GM12878 (cell line): ENCODE measurements around the gene TACC2. TPM values are rescaled to one million over a fixed set of nuclear protein-coding genes. Genes with fewer than 3 reads are reported as not detected.

ENCODE experiments used
- ATAC-seq: fragments of 200-7000 bp; cut with Tn5 transposase; 3 replicates; pipeline ENCODE4 v1.9.1; 2020; ENCODE audit warnings: mild to moderate bottlenecking, moderate library complexity
- BruUV-seq: library from RNA; stranded (reverse); fragments of 400-500 nt; replicated peaks from 2 replicates; lab custom pipeline; 2021; lab: Mats Ljungman, UMichigan
- CTCF ChIA-PET: fragments of 300-600 bp; sonication (Branson Sonifier 250); formaldehyde crosslinking; extraction: SDS; loops from one replicate; lab custom pipeline; 2021; ENCODE audit warnings: inconsistent platforms; lab: Yijun Ruan, JAX
- POLR2A ChIA-PET: fragments of 350-600 bp; formaldehyde crosslinking; extraction: SDS; loops from one replicate; lab custom pipeline; 2021; ENCODE audit warnings: inconsistent platforms; lab: Charles Lee
- RAD21 ChIA-PET: fragments of 300-600 bp; sonication (Branson Sonifier 250); formaldehyde crosslinking; loops from one replicate; lab custom pipeline; 2023; ENCODE audit warnings: antibody characterized with exemption; ENCODE audit not compliant: unreplicated experiment; lab: Charles Lee
- SMC1A ChIA-PET: fragments of 300-600 bp; sonication (Branson Sonifier 250); formaldehyde crosslinking; loops from one replicate; lab custom pipeline; 2023; ENCODE audit not compliant: unreplicated experiment, uncharacterized antibody; lab: Charles Lee
- DNase-seq: peaks from one replicate; pipeline ENCODE4 v3.0.0-alpha.2; 2011; ENCODE audit warnings: low read depth, low spot score
- FAIRE-seq: peaks from 3 replicates; lab custom pipeline; 2011; peaks lifted over from hg19 to GRCh38; lab: Jason Lieb, UNC
- H2AFZ ChIP-seq: 2 replicates; pipeline ENCODE4 v1.6.0; 2011; ENCODE audit warnings: low read depth, low read length, control low read depth; ENCODE audit not compliant: control insufficient read depth
- H3K27ac ChIP-seq: 2 replicates; pipeline ENCODE4 v1.5.1; 2011; ENCODE audit warnings: control low read depth; ENCODE audit not compliant: control insufficient read depth, insufficient read depth
- H3K27me3 ChIP-seq, 2 experiments: replicated peaks in 1 of 2; 2 replicates each; pipeline versions ENCODE4 v1.6.0 to v1.6.1; 2011; ENCODE audit warnings: low read length in 1 of 2; ENCODE audit not compliant: control insufficient read depth in 2 of 2, insufficient read depth in 2 of 2
- H3K36me3 ChIP-seq, 2 experiments: 2 replicates each; pipeline ENCODE4 v1.5.1; 2011; ENCODE audit warnings: low read length in 1 of 2; ENCODE audit not compliant: control insufficient read depth in 2 of 2, insufficient read depth in 2 of 2
- H3K4me1 ChIP-seq: 2 replicates; pipeline ENCODE4 v1.6.1; 2011; ENCODE audit warnings: mild to moderate bottlenecking, low read length, moderate library complexity, mixed read lengths; ENCODE audit not compliant: control insufficient read depth, insufficient read depth
- H3K4me2 ChIP-seq: 2 replicates; pipeline ENCODE4 v1.6.0; 2011; ENCODE audit warnings: control low read depth; ENCODE audit not compliant: control insufficient read depth, insufficient read depth
- H3K4me3 ChIP-seq: fragments of 200-600 bp; sonication (generic); 2 replicates; pipeline ENCODE4 v1.5.1; 2016
- H3K79me2 ChIP-seq: 2 replicates; pipeline ENCODE4 v1.6.0; 2011; ENCODE audit warnings: low read length; ENCODE audit not compliant: control insufficient read depth, insufficient read depth
- H3K9ac ChIP-seq: 2 replicates; pipeline ENCODE4 v1.8.0; 2011; ENCODE audit warnings: low read length, control low read depth, mixed read lengths; ENCODE audit not compliant: control insufficient read depth, insufficient read depth
- H3K9me3 ChIP-seq: replicated peaks from 3 replicates; pipeline ENCODE4 v1.5.1; 2011; ENCODE audit warnings: mild to moderate bottlenecking, low read length; ENCODE audit not compliant: control insufficient read depth, insufficient read depth
- H4K20me1 ChIP-seq: 2 replicates; pipeline ENCODE4 v1.6.0; 2011; ENCODE audit not compliant: control insufficient read depth, insufficient read depth
- BCL11A ChIP-seq: IDR thresholded peaks from 2 replicates; pipeline ENCODE4 v1.6.1; 2011; ENCODE audit warnings: low read depth, low read length
- E2F4 ChIP-seq: IDR thresholded peaks from 2 replicates; pipeline ENCODE4 v1.6.1; 2012; ENCODE audit warnings: low read depth, low read length, improper control_type of control experiment
- MYB ChIP-seq: fragments of 150-350 bp; IDR thresholded peaks from 2 replicates; pipeline ENCODE4 v1.6.1; 2014; ENCODE audit warnings: mild to moderate bottlenecking, low read depth, low read length, borderline replicate concordance
- POU2F2 ChIP-seq: IDR thresholded peaks from 3 replicates; pipeline ENCODE4 v1.6.1; 2011; ENCODE audit warnings: low read depth, mild to moderate bottlenecking, low read length, borderline replicate concordance
- TCF3 ChIP-seq: IDR thresholded peaks from 2 replicates; pipeline ENCODE4 v1.6.1; 2012; ENCODE audit warnings: low read depth, mild to moderate bottlenecking, low read length, borderline replicate concordance; ENCODE audit not compliant: insufficient read depth
- ZNF24 ChIP-seq: fragments of 450-650 bp; IDR thresholded peaks from 2 replicates; pipeline ENCODE4 v1.6.1; 2017; ENCODE audit warnings: antibody characterized with exemption, mild to moderate bottlenecking
- WGBS: methylation state at CpG from one replicate; pipeline ENCODE4 v1.1.6; 2016; ENCODE audit warnings: low lambda C conversion rate; ENCODE audit not compliant: insufficient replicate concordance, insufficient coverage; ENCODE audit errors: missing lambda C conversion rate; 5-methylcytosine and 5-hydroxymethylcytosine counted together
- in situ Hi-C: fragments of 300-500 bp; cut with MboI; formaldehyde crosslinking; loops from 9 replicates; pipeline ENCODE4 v1.14.3; 2018; ENCODE audit warnings: mixed read lengths
- intact Hi-C: fragments of 100-400 bp; cut with micrococcal nuclease; formaldehyde crosslinking; loops from one replicate; pipeline ENCODE4 v1.14.2; 2022; ENCODE audit not compliant: unreplicated experiment
- polyA plus RNA-seq, 11 experiments: library from polyadenylated mRNA; depleted of rRNA in 4 of 11; unstranded in 6 of 11; stranded (reverse) in 5 of 11; fragments of >200 nt; fragmentation: Nextera tagmentation in 4 of 11; fragmentation: Illumina TruSeq in 1 of 11; extraction: Ambion mirVana in 4 of 11; extraction: Trizol in 1 of 11; gene quantifications; 1 replicate in 1 of 11; 2 replicates in 10 of 11; pipeline versions ENCODE4 v1.2.1 to v1.2.3, GENCODE V29; 2011 to 2016; ENCODE audit warnings: inconsistent platforms in 2 of 11, missing spikeins in 2 of 11, low read depth in 1 of 11
- total RNA-seq, 4 experiments: library from RNA; depleted of rRNA in 3 of 4; stranded (reverse); fragments of >200 nt in 3 of 4; fragmentation: Illumina TruSeq in 1 of 4; extraction: Trizol in 1 of 4; gene quantifications; 2 replicates each; pipeline versions ENCODE4 v1.2.1 to v1.2.3, GENCODE V29; 2013 to 2021

TACC2 gene
- total and polyA plus RNA-seq, 10 of the 15 experiments (the other 5 are each of a cell fraction or from before 2014, with no cell fraction given) = 0.07 to 0.64 (median 0.13) TPM; not detected in 5

GRCh38 chr10:122042836-122043235 lies 53.9 kb downstream of the TACC2 start:
- Histone ChIP-seq H4K20me1 (no peaks in the 10 kb centered on the region), H3K4me1 (no peaks in the 10 kb centered on the region), H3K79me2 (no peaks in the 10 kb centered on the region), H2AFZ (no peak overlapping the region), H3K27ac (no peak overlapping the region), H3K4me2 (no peak overlapping the region), H3K36me3 (no peaks in the 10 kb centered on the region), H3K9me3 (no peaks in the 10 kb centered on the region), H3K4me3 (no peak overlapping the region), H3K9ac (no peak overlapping the region), H3K27me3 (0 out of 4 replicates have a peak, but pooled peaks cover 0 to 4% of the 10 kb centered on the region in 2 experiments)
- 80% methylated on average over 1 of the region's 1 CpG for WGBS
- SMC1A ChIA-PET = no interaction called here
- intact Hi-C loops = no loop called here
- no peak for ATAC-seq
- TF ChIP-seq BCL11A (no peak), E2F4 (no peak), ZNF24 (no peak), POU2F2 (no peak), TCF3 (no peak), MYB (no peak)
- CTCF ChIA-PET = interaction anchor here (0.9 kb wide), 1 partner anchor 67 kb away, joined by 3 read pairs; no protein-coding TSS in a partner anchor
- DNase-seq = no peak
- no TSS peak for BruUV-seq
- POLR2A ChIA-PET = no interaction called here
- RAD21 ChIA-PET = no interaction called here
- FAIRE-seq = no peak
- in situ Hi-C loops = no loop called here
